GM12892 (cell line): ENCODE data around the gene RPS24.
"Not testable (repeated sequence)": the region's sequence is repeated elsewhere in the genome, so short reads cannot be mapped to it uniquely, and the experiment has no call there.

Experiments
- POLR2A ChIP-seq: IDR thresholded peaks from 2 replicates; pipeline ENCODE4 v1.6.1; 2011; ENCODE audit warnings: low read depth, low read length, control low read depth
- POLR2AphosphoS5 ChIP-seq: IDR thresholded peaks from 2 replicates; pipeline ENCODE4 v1.6.1; 2011; ENCODE audit warnings: low read depth, low read length, control low read depth

- TF ChIP-seq POLR2AphosphoS5, POLR2A: not testable (repeated sequence)
These were observed 36.4 kb downstream of the RPS24 start for GRCh38 chr10:78070064-78070463.
